Peyer's patch (tissue), 4 donors: ENCODE data around the gene GLMP. TPM values are rescaled to one million over a fixed set of nuclear protein-coding genes. Genes with fewer than 3 reads are reported as not detected.
A peak's percentile ranks its signal among the peaks of the same experiment; 100 is the strongest.

Experiments
- DNase-seq, 3 donors: peaks; one replicate each; pipeline ENCODE4 v3.0.0-alpha.2; 2017 to 2019
- H3K27ac ChIP-seq, 4 donors: fragments of 200-600 bp; sonication (generic); one replicate each; pipeline ENCODE4 v1.5.1; 2016 to 2019
- H3K27me3 ChIP-seq, 2 donors: fragments of 200-600 bp; sonication (generic); one replicate each; pipeline ENCODE4 v1.5.1; 2019
- H3K36me3 ChIP-seq, 3 donors: fragments of 200-600 bp; sonication (generic); one replicate each; pipeline ENCODE4 v1.5.1; 2016 to 2019
- H3K4me1 ChIP-seq, 4 donors: fragments of 200-600 bp; sonication (generic); one replicate each; pipeline ENCODE4 v1.5.1; 2016 to 2019
- H3K4me3 ChIP-seq, 4 donors: fragments of 200-600 bp; sonication (generic); 1 replicate in 3 of 4; 2 replicates in 1 of 4; pipeline ENCODE4 v1.5.1; 2016 to 2019; ENCODE audit warnings: mild to moderate bottlenecking in 1 of 4
- H3K9me3 ChIP-seq, 4 donors: fragments of 200-600 bp; sonication (generic); one replicate each; pipeline ENCODE4 v1.5.1; 2016 to 2019; ENCODE audit warnings: mild to moderate bottlenecking in 1 of 4
- POLR2A ChIP-seq, 2 donors: fragments of 450-650 bp; IDR thresholded peaks; one replicate each; pipeline ENCODE4 v1.5.1; 2017; ENCODE audit warnings: antibody characterized with exemption in 2 of 2, mild to moderate bottlenecking in 2 of 2, moderate library complexity in 2 of 2
- total RNA-seq, 4 donors: library from RNA; depleted of rRNA; stranded (reverse); fragments of >200 nt; gene quantifications; one replicate each; pipeline ENCODE4 v1.1.0, GENCODE V29; 2016
- TF ChIP-seq, protein P1 (sequence below), 6 experiments: fragments of 450-650 bp in 4 of 6; fragments of 200-600 bp in 2 of 6; sonication (generic) in 1 of 6; IDR thresholded peaks; one replicate each; pipeline ENCODE4 v1.5.1; 2017 to 2019; ENCODE audit warnings: antibody characterized with exemption in 6 of 6, mild to moderate bottlenecking in 3 of 6, moderate library complexity in 1 of 6

GLMP gene
- total RNA-seq, 4 donors from 2014 or later: 23.1 to 67.8 (median 61.3) TPM

DNA sequence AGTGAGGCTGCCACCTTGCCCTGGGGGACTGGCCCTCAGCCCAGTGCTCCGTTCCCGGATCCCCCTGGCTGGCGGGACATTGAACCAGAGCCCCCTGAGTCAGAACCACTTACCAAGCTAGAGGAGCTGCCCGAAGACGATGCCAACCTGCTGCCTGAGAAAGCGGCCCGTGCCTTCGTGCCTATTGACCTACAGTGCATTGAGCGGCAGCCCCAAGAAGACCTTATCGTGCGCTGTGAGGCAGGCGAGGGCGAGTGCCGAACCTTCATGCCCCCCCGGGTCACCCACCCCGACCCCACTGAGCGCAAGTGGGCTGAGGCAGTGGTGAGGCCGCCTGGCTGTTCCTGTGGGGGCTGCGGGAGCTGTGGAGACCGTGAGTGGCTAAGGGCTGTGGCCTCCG lies 10.0 kb downstream of the GLMP start:
- no peak for TF ChIP-seq POLR2A (IDR thresholded peaks at IDR 0.05)
- TF ChIP-seq, protein P1, sequence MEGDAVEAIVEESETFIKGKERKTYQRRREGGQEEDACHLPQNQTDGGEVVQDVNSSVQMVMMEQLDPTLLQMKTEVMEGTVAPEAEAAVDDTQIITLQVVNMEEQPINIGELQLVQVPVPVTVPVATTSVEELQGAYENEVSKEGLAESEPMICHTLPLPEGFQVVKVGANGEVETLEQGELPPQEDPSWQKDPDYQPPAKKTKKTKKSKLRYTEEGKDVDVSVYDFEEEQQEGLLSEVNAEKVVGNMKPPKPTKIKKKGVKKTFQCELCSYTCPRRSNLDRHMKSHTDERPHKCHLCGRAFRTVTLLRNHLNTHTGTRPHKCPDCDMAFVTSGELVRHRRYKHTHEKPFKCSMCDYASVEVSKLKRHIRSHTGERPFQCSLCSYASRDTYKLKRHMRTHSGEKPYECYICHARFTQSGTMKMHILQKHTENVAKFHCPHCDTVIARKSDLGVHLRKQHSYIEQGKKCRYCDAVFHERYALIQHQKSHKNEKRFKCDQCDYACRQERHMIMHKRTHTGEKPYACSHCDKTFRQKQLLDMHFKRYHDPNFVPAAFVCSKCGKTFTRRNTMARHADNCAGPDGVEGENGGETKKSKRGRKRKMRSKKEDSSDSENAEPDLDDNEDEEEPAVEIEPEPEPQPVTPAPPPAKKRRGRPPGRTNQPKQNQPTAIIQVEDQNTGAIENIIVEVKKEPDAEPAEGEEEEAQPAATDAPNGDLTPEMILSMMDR (IDR thresholded peaks at IDR 0.05): no peak
- Histone ChIP-seq H3K27ac (no peak overlapping the region), H3K4me1 (peaks cover 0 to 27% (median 4%) of the 10 kb centered on the region in 4 donors), H3K4me3 (no peak overlapping the region), H3K27me3 (no peaks in the 10 kb centered on the region), H3K36me3 (peaks cover 0 to 7% (median 0%) of the 10 kb centered on the region in 3 donors), H3K9me3 (no peaks in the 10 kb centered on the region)
- DNase-seq: no peak

DNA sequence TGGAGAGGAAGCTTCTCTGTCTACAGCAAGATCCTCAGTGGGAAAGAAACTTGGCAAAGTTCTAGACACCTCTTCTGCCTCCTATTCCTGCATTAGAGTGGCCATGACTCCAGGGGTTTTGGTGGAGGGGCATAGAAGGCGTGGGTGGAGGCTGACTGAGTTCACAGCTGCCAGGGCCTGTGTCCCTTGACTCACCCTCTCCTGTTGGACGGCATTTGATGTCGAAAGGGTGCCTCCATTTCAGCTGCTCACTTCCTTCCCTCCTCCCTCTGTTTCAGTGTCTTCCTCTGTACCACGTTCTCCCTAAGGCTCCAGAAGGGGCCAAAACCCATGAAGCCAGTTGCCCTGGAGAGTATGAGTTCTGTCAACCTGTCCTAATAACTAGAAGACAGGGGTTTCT lies 10.7 kb downstream of the GLMP start:
- H3K27me3 ChIP-seq: no peaks in the 10 kb centered on the region
- no peaks in the 10 kb centered on the region for H3K9me3 ChIP-seq
- no peak for DNase-seq
- H3K4me1 ChIP-seq: peaks cover 0 to 33% (median 4%) of the 10 kb centered on the region in 4 donors
- no peak overlapping the region for H3K4me3 ChIP-seq
- TF ChIP-seq, protein P1 (IDR thresholded peaks at IDR 0.05): no peak
- no peak for TF ChIP-seq POLR2A (IDR thresholded peaks at IDR 0.05)
- no peak overlapping the region for H3K27ac ChIP-seq
- peaks cover 0 to 7% (median 0%) of the 10 kb centered on the region in 3 donors for H3K36me3 ChIP-seq

DNA sequence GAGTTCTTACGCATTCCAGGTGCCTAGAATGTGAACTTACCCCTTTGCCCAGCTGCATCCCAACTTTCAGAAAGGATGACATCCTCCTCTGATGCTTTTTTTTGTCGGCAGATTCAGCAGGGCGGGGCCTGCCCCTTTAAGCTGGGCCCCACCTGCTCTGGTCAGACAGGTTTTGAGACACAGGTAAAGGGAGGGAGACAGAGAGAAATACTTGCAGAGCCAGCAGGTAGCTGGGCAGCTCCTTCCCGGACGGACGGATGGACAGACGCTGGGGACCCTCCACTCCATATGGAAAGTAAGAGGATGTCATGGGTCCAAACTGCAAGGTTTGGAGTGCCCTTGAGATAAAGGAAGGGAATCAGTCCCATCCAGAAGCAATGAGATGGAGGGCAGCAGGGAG lies 11.4 kb downstream of the GLMP start, which contains the start of gene TMEM79:
TSS of gene TMEM79 (plus strand) at position 214 of the 400 bp plus-strand sequence. CDS start 902 bp downstream, outside the sequence.
- DNase-seq: no peak
- H3K27me3 ChIP-seq: no peaks in the 10 kb centered on the region
- H3K27ac ChIP-seq: peak within 1 kb of the TSS; percentile 91 to 93 (median 93)

DNA sequence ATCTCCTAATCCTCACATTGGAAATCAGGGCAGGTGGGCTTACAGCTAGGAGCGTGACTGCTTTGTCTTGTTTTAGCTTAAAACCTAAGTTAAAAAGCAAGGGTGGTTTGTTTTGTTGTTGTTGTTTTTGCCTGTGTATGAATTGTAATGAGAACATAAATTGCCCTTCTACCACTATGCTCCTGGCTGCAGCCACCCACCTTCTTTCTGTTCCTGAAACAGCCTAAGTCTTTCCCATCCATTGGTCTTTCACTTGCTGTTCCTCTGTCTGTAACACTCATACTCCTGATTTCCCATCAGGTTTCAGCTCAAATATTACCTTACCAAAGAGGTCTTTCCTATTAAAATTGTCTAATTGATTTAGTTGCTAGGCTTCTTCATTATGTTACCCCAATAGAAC lies 12.0 kb downstream of the GLMP start:
- no peaks in the 10 kb centered on the region for H3K9me3 ChIP-seq
- TF ChIP-seq, protein P1 (IDR thresholded peaks at IDR 0.05): no peak
- no peak for TF ChIP-seq POLR2A (IDR thresholded peaks at IDR 0.05)
- DNase-seq: no peak
- H3K27ac ChIP-seq: no peak overlapping the region
- H3K4me3 ChIP-seq: peak overlapping the region; percentile 68 to 92 (median 80)
- H3K36me3 ChIP-seq: peaks cover 0 to 12% (median 0%) of the 10 kb centered on the region in 3 donors
- H3K4me1 ChIP-seq: peaks cover 0 to 33% (median 4%) of the 10 kb centered on the region in 4 donors
- no peaks in the 10 kb centered on the region for H3K27me3 ChIP-seq

More for the DNA sequence above, 11.4 kb downstream of the GLMP start, which contains the start of gene TMEM79:
- TF ChIP-seq, protein P1 (IDR thresholded peaks at IDR 0.05): no peak
- no peak for TF ChIP-seq POLR2A (IDR thresholded peaks at IDR 0.05)
- Histone ChIP-seq H3K4me3 (peak within 1 kb of the TSS; percentile 68 to 92 (median 80)), H3K36me3 (peaks cover 0 to 7% (median 0%) of the 10 kb centered on the region in 3 donors), H3K4me1 (peaks cover 0 to 33% (median 4%) of the 10 kb centered on the region in 4 donors), H3K9me3 (no peaks in the 10 kb centered on the region)

DNA sequence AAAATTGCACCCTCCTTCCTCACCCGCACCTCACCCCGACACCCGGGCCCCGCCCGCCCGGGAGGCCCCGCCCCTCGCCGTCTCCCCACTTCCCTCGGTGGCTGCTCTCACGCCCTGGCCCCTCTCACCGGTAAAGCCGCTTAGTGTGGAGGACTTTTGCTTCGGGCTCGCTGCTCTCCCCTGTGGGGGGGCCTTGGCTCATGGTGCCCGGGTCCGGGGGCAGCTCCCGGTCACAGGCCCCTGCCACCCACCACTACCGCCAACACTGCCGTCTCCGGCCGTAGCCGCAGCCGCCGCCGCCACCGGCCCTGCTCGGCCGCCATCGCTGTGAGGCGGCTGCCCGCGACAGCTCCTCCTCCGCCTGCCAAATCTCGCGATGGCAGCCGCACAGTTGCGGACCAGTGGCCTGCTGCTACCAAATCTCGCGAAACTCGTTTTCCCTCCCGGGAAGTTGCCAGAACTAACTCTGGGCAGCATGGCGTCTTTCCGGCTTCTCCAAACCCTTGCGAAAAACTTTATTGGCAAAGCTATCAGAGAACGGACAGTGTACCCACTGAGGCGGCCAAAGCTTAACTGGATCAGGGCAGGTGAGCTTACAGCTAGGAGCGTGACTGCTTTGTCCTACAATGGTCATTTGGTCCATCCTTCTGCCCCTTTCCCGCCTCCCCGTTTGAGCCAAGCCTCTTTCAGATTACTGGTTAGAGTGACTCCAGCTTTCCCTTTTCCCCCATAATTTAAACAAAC lies 12.8 kb downstream of the GLMP start, which contains the start of gene SMG5:
TSS of gene SMG5 (minus strand) at position 347 of the 744 bp plus-strand sequence. CDS start at position 202, 145 bp downstream.
- peak; percentile 95 to 98 (median 95) for DNase-seq
- Histone ChIP-seq H3K9me3 (no peaks in the 10 kb centered on the region), H3K36me3 (peaks cover 0 to 21% (median 0%) of the 10 kb centered on the region in 3 donors), H3K27ac (peak within 1 kb of the TSS; percentile 91 to 93 (median 93)), H3K4me1 (peaks cover 0 to 33% (median 4%) of the 10 kb centered on the region in 4 donors), H3K4me3 (peak within 1 kb of the TSS; percentile 68 to 92 (median 80)), H3K27me3 (no peaks in the 10 kb centered on the region)
- TF ChIP-seq, protein P1 (IDR thresholded peaks at IDR 0.05): no peak
- TF ChIP-seq POLR2A (IDR thresholded peaks at IDR 0.05): peak; percentile 91 to 93
